ENCODE measurements around the gene PSMB4. TPM values are rescaled to one million over a fixed set of nuclear protein-coding genes. Genes with fewer than 3 reads are reported as not detected.

PSMB4 gene
- polyA plus RNA-seq, 1 donor (not counting 4 experiments of a cell fraction or from before 2014, with no cell fraction given), result 340 TPM

DNA sequence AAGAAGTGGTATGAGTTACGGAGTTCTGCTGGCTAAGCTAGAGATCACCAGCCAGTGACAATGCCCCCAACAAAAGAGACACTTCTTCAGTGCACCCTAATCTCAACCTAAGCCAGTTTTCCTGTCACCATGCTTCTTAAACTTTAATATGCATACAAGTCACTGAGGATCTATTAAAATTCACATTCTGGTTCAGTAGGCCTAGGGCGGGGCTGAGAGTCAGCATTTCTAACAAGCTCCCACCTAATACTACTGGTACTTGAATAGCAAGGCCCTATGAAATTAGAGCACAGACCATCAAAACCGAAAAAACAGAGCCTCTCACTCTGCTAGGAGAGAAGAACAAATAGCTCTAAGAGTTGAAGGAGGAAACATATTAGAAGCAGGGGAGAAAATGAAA is 7.9 kb downstream of the PSMB4 start:
- no peaks in the 10 kb centered on the region for H3K27me3 ChIP-seq (ENCODE audit: control insufficient read depth, extremely low read depth, insufficient read depth, low read length)
- H3K4me1 ChIP-seq (ENCODE audit: control insufficient read depth, extremely low read depth, insufficient read depth, low read length), result peaks cover 4% of the 10 kb centered on the region
- no peak overlapping the region for H3K9ac ChIP-seq (ENCODE audit: control insufficient read depth, extremely low read depth, insufficient read depth, low read length)
- H3K36me3 ChIP-seq (ENCODE audit: control insufficient read depth in 2 of 2, extremely low read depth in 1 of 2, insufficient read depth in 2 of 2, low read length in 2 of 2), result peaks cover 35 to 40% of the 10 kb centered on the region in 2 experiments
- no peak for DNase-seq (ENCODE audit: low read depth, low spot score)
- no peaks in the 10 kb centered on the region for H3K9me1 ChIP-seq (ENCODE audit: control insufficient read depth, extremely low read depth, insufficient read depth, low read length)
- H3K27ac ChIP-seq (ENCODE audit: control insufficient read depth, insufficient read depth, low read length), result no peak overlapping the region
- no peak overlapping the region for H2AFZ ChIP-seq (ENCODE audit: control insufficient read depth, low read length)
- no peaks in the 10 kb centered on the region for H3K9me3 ChIP-seq (ENCODE audit: control insufficient read depth, low read depth, low read length)
- FAIRE-seq, result no peak
- dilution Hi-C loops (cut with MboI; ENCODE audit: extremely low pct_ligation_motif_present, low sequenced_read_pairs), result no loop called here
- TF ChIP-seq EZH2 (IDR thresholded peaks at IDR 0.05; ENCODE audit: low read length), result no peak
- TF ChIP-seq, protein P1, sequence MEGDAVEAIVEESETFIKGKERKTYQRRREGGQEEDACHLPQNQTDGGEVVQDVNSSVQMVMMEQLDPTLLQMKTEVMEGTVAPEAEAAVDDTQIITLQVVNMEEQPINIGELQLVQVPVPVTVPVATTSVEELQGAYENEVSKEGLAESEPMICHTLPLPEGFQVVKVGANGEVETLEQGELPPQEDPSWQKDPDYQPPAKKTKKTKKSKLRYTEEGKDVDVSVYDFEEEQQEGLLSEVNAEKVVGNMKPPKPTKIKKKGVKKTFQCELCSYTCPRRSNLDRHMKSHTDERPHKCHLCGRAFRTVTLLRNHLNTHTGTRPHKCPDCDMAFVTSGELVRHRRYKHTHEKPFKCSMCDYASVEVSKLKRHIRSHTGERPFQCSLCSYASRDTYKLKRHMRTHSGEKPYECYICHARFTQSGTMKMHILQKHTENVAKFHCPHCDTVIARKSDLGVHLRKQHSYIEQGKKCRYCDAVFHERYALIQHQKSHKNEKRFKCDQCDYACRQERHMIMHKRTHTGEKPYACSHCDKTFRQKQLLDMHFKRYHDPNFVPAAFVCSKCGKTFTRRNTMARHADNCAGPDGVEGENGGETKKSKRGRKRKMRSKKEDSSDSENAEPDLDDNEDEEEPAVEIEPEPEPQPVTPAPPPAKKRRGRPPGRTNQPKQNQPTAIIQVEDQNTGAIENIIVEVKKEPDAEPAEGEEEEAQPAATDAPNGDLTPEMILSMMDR (optimal IDR thresholded peaks at IDR 0.05 in 1 of 3, IDR thresholded peaks at IDR 0.05 in 1 of 3, conservative IDR thresholded peaks at IDR 0.05 in 1 of 3; ENCODE audit: extremely low read depth in 1 of 3, insufficient read depth in 2 of 3, low read length in 3 of 3), result no peak
- H4K20me1 ChIP-seq (ENCODE audit: control insufficient read depth, extremely low read depth, insufficient read depth, low read length), result no peaks in the 10 kb centered on the region
- no peak overlapping the region for H3K4me3 ChIP-seq (ENCODE audit: control insufficient read depth in 2 of 3, extremely low read depth in 1 of 3, insufficient read depth in 2 of 3, low read depth in 1 of 3, low read length in 3 of 3)
- no peak overlapping the region for H3K4me2 ChIP-seq (ENCODE audit: control insufficient read depth, extremely low read depth, insufficient read depth, low read depth, low read length)
- no peaks in the 10 kb centered on the region for H3K79me2 ChIP-seq (ENCODE audit: control insufficient read depth, insufficient read depth, low read length)

DNA sequence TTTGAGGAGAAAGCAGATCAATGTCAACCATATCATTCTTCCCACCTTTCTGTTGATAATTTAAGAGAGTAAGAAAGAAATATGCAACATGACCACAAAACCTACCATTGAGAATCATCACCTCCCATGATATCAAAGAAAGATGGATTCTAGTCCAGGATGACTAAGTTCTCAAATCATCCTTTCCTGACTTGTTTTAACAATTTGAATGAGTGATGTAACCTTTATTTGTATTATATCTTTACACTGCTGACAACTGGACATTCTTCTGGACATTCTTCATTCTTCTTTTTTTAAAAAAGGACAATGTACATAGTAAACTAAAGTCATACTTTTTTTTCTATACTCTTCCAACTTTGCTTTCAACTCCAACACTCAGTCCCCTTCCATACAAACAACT is 9.5 kb downstream of the PSMB4 start:
- peaks cover 31 to 39% of the 10 kb centered on the region in 2 experiments for H3K36me3 ChIP-seq (ENCODE audit: control insufficient read depth in 2 of 2, extremely low read depth in 1 of 2, insufficient read depth in 2 of 2, low read length in 2 of 2)
- no peak for FAIRE-seq

More for the DNA sequence above, 9.5 kb downstream of the PSMB4 start:
- Histone ChIP-seq H3K79me2 (ENCODE audit: control insufficient read depth, insufficient read depth, low read length) (no peaks in the 10 kb centered on the region), H2AFZ (ENCODE audit: control insufficient read depth, low read length) (no peak overlapping the region), H4K20me1 (ENCODE audit: control insufficient read depth, extremely low read depth, insufficient read depth, low read length) (no peaks in the 10 kb centered on the region), H3K27me3 (ENCODE audit: control insufficient read depth, extremely low read depth, insufficient read depth, low read length) (no peaks in the 10 kb centered on the region), H3K9ac (ENCODE audit: control insufficient read depth, extremely low read depth, insufficient read depth, low read length) (no peak overlapping the region), H3K4me1 (ENCODE audit: control insufficient read depth, extremely low read depth, insufficient read depth, low read length) (peaks cover 4% of the 10 kb centered on the region), H3K9me1 (ENCODE audit: control insufficient read depth, extremely low read depth, insufficient read depth, low read length) (no peaks in the 10 kb centered on the region), H3K4me3 (ENCODE audit: control insufficient read depth in 2 of 3, extremely low read depth in 1 of 3, insufficient read depth in 2 of 3, low read depth in 1 of 3, low read length in 3 of 3) (no peak overlapping the region), H3K27ac (ENCODE audit: control insufficient read depth, insufficient read depth, low read length) (no peak overlapping the region), H3K4me2 (ENCODE audit: control insufficient read depth, extremely low read depth, insufficient read depth, low read depth, low read length) (no peak overlapping the region), H3K9me3 (ENCODE audit: control insufficient read depth, low read depth, low read length) (no peaks in the 10 kb centered on the region)
- no peak for TF ChIP-seq EZH2 (IDR thresholded peaks at IDR 0.05; ENCODE audit: low read length)
- TF ChIP-seq, protein P1 (optimal IDR thresholded peaks at IDR 0.05 in 1 of 3, IDR thresholded peaks at IDR 0.05 in 1 of 3, conservative IDR thresholded peaks at IDR 0.05 in 1 of 3; ENCODE audit: extremely low read depth in 1 of 3, insufficient read depth in 2 of 3, low read length in 3 of 3), result no peak
- DNase-seq (ENCODE audit: low read depth, low spot score), result no peak
- dilution Hi-C loops (cut with MboI; ENCODE audit: extremely low pct_ligation_motif_present, low sequenced_read_pairs), result no loop called here

Measured in keratinocyte (primary cell).